OCI-LY7 (cell line): Measurements from ENCODE around the gene PNRC1.

Source experiments
- EZH2phosphoT487 ChIP-seq: fragments of 200-600 bp; sonication (generic); IDR thresholded peaks from 2 replicates; pipeline ENCODE4 v1.6.1; 2018; ENCODE audit warnings: low read depth, borderline replicate concordance, mild to moderate bottlenecking, mixed run types, antibody characterized with exemption, low read length, moderate library complexity, mixed read lengths
- TF ChIP-seq, protein P1 (sequence below): fragments of 200-600 bp; sonication (generic); conservative IDR thresholded peaks from 2 replicates; pipeline ENCODE4 v1.5.1; 2014; ENCODE audit warnings: mild to moderate bottlenecking, antibody characterized with exemption, low read length, moderate library complexity, mixed read lengths

DNA sequence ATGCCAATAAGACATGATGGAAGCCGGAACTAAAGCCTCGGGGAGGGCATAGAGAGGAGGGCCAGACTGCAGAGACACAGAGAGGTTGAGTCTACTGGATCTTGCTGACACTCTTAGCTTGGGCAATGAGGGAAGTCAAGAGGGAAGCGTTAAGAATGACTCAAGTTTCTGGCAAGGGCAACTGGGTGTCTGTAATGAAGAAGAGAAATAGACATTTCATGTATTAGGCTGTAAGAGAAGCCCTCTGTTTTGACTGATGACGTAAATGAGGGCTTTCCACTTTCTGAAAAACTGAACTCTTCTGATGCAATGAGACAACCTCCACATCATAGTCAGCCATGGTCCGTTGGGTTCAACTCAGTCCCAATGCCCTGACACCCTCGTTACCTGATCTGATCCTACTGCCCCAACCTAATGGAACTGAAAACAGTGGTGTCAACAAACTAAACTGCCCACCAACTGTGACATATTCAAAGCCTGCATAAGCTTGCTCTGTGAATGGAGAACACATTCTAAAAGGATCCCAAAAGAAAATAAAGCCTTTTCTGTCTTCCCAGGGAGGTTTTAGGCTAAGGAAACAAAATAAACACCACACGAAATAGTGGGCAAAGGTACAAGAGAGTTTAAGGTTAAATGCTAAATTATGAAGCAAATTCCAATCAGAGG is 45.8 kb upstream of the PNRC1 start:
- TF ChIP-seq, protein P1, sequence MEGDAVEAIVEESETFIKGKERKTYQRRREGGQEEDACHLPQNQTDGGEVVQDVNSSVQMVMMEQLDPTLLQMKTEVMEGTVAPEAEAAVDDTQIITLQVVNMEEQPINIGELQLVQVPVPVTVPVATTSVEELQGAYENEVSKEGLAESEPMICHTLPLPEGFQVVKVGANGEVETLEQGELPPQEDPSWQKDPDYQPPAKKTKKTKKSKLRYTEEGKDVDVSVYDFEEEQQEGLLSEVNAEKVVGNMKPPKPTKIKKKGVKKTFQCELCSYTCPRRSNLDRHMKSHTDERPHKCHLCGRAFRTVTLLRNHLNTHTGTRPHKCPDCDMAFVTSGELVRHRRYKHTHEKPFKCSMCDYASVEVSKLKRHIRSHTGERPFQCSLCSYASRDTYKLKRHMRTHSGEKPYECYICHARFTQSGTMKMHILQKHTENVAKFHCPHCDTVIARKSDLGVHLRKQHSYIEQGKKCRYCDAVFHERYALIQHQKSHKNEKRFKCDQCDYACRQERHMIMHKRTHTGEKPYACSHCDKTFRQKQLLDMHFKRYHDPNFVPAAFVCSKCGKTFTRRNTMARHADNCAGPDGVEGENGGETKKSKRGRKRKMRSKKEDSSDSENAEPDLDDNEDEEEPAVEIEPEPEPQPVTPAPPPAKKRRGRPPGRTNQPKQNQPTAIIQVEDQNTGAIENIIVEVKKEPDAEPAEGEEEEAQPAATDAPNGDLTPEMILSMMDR: no peak
- no peak for TF ChIP-seq EZH2phosphoT487
